Measurements from ENCODE around the gene AZIN2. TPM values are rescaled to one million over a fixed set of nuclear protein-coding genes. Genes with fewer than 3 reads are reported as not detected.

The AZIN2 gene
- total RNA-seq, 1 experiment from 2014 or later: 0.39 TPM

GRCh38 chr1:33153650-33154049 lies 72.7 kb downstream of the AZIN2 start:
- Histone ChIP-seq H3K23me2 (ENCODE audit: insufficient read length, low read depth, low read length, poor library complexity, severe bottlenecking) (no peaks in the 10 kb centered on the region), H3T11ph (ENCODE audit: low read length) (no peak overlapping the region), H3K4ac (ENCODE audit: low read depth, low read length) (no peak overlapping the region), H3K27me3 (ENCODE audit: insufficient read depth, low read length) (no peaks in the 10 kb centered on the region), H3K4me1 (ENCODE audit: insufficient read depth, low read length) (peaks cover 9% of the 10 kb centered on the region; the same call in 1 of the 2 replicates), H3K27ac (ENCODE audit: insufficient read length, low read depth, low read length) (no peak overlapping the region), H4K5ac (ENCODE audit: insufficient read length, low read depth, low read length) (no peak overlapping the region), H4K8ac (replicated peaks; ENCODE audit: insufficient read length, low read depth, low read length) (no peak overlapping the region), H2BK12ac (ENCODE audit: insufficient read length, low read depth, low read length) (no peak overlapping the region), H3K9me3 (ENCODE audit: control insufficient read depth, low read depth, low read length) (no peaks in the 10 kb centered on the region), H2AK5ac (ENCODE audit: insufficient read length, low read length) (no peak overlapping the region), H3K18ac (ENCODE audit: insufficient read length, low read depth, low read length) (no peak overlapping the region), H3K79me2 (ENCODE audit: insufficient read depth, low read length) (no peaks in the 10 kb centered on the region), H2BK120ac (ENCODE audit: low read depth, low read length, poor library complexity, severe bottlenecking) (no peak overlapping the region), H3K4me2 (ENCODE audit: insufficient read depth, insufficient read length, low read length) (no peak overlapping the region), H3K9ac (ENCODE audit: extremely low read depth, insufficient read length, low read length) (no peak overlapping the region), H2AFZ (ENCODE audit: low read length) (no peak overlapping the region), H2BK5ac (ENCODE audit: insufficient read length, low read length) (no peak overlapping the region), H3K79me1 (ENCODE audit: insufficient read depth, low read depth, low read length, poor library complexity, severe bottlenecking) (no peaks in the 10 kb centered on the region), H3K14ac (ENCODE audit: insufficient read depth, low read length) (no peak overlapping the region), H4K20me1 (ENCODE audit: control insufficient read depth, insufficient read depth, insufficient read length) (no peaks in the 10 kb centered on the region), H2BK20ac (ENCODE audit: low read depth, low read length, poor library complexity, severe bottlenecking) (no peak overlapping the region), H3K56ac (ENCODE audit: insufficient read length, low read depth, low read length) (no peak overlapping the region), H4K91ac (ENCODE audit: insufficient read length, low read depth, low read length) (no peak overlapping the region), H3K23ac (ENCODE audit: insufficient read length, low read depth, low read length) (no peak overlapping the region), H2BK15ac (ENCODE audit: low read depth, low read length) (no peak overlapping the region)
- TF ChIP-seq, protein P1, sequence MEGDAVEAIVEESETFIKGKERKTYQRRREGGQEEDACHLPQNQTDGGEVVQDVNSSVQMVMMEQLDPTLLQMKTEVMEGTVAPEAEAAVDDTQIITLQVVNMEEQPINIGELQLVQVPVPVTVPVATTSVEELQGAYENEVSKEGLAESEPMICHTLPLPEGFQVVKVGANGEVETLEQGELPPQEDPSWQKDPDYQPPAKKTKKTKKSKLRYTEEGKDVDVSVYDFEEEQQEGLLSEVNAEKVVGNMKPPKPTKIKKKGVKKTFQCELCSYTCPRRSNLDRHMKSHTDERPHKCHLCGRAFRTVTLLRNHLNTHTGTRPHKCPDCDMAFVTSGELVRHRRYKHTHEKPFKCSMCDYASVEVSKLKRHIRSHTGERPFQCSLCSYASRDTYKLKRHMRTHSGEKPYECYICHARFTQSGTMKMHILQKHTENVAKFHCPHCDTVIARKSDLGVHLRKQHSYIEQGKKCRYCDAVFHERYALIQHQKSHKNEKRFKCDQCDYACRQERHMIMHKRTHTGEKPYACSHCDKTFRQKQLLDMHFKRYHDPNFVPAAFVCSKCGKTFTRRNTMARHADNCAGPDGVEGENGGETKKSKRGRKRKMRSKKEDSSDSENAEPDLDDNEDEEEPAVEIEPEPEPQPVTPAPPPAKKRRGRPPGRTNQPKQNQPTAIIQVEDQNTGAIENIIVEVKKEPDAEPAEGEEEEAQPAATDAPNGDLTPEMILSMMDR (conservative IDR thresholded peaks at IDR 0.05): no peak
- no peaks in the 10 kb centered on the region for H3K9me3 Mint-ChIP-seq
- H3K27ac Mint-ChIP-seq: peak overlapping the region; percentile 71 to 97 (median 96); a peak in 5 of 7 replicates
- no peaks in the 10 kb centered on the region; the same call in 1 of the 2 replicates for H3K27me3 Mint-ChIP-seq (ENCODE audit: low read depth)
- H3K4me1 Mint-ChIP-seq: peaks cover 46 to 50% of the 10 kb centered on the region in 2 experiments
- no peak overlapping the region for H3K4me3 Mint-ChIP-seq
- WGBS (ENCODE audit: extremely low coverage, insufficient read length, low lambda C conversion rate): no CpG with 5 or more reads among the region's 2 CpGs
- DNase-seq: no peak
- H3K36me3 Mint-ChIP-seq (ENCODE audit: insufficient read depth in 1 of 3, low read depth in 3 of 3): peaks cover 0 to 21% (median 10%) of the 10 kb centered on the region in 3 experiments; a peak in 5 of 7 replicates

Measured in H9 (cell line).